T-helper 1 cell treated with Interleukin-12 subunit alpha and Interleukin-12 subunit beta and Interleukin-4 antibody, amounts not matched to agents 30 μg/mL and 1 μg/mL, for 36 hours (primary cell): Measurements from ENCODE around the gene LIN7A.

Experiments used
- H3K27ac Mint-ChIP-seq: one replicate; pipeline ENCODE4 v1.8.0; 2021; ENCODE audit warnings: mild to moderate bottlenecking, mixed read lengths
- H3K27me3 Mint-ChIP-seq: one replicate; pipeline ENCODE4 v1.8.0; 2021; ENCODE audit warnings: low read depth, mixed read lengths
- H3K36me3 Mint-ChIP-seq: one replicate; pipeline ENCODE4 v1.8.0; 2021; ENCODE audit warnings: low read depth, mixed read lengths
- H3K4me1 Mint-ChIP-seq: one replicate; pipeline ENCODE4 v1.8.0; 2021; ENCODE audit warnings: low read depth, mixed read lengths
- H3K4me3 Mint-ChIP-seq: one replicate; pipeline ENCODE4 v1.8.0; 2021; ENCODE audit warnings: mild to moderate bottlenecking, moderate library complexity, mixed read lengths
- H3K9me3 Mint-ChIP-seq: one replicate; pipeline ENCODE4 v1.8.0; 2021; ENCODE audit warnings: mixed read lengths

The LIN7A gene

GRCh38 chr12:80752464-80752863 is 185.3 kb downstream of the LIN7A start:
- Mint-ChIP-seq H3K27ac (no peak overlapping the region), H3K9me3 (no peaks in the 10 kb centered on the region), H3K4me3 (no peak overlapping the region), H3K27me3 (no peaks in the 10 kb centered on the region), H3K4me1 (no peaks in the 10 kb centered on the region), H3K36me3 (no peaks in the 10 kb centered on the region)

- Mint-ChIP-seq H3K4me1 (no peaks in the 10 kb centered on the region), H3K36me3 (no peaks in the 10 kb centered on the region), H3K9me3 (no peaks in the 10 kb centered on the region), H3K27ac (no peak overlapping the region), H3K27me3 (no peaks in the 10 kb centered on the region), H3K4me3 (no peak overlapping the region)
Measured at GRCh38 chr12:80749456-80749855, 188.3 kb downstream of the LIN7A start.

- no peaks in the 10 kb centered on the region for H3K27me3 Mint-ChIP-seq
- no peaks in the 10 kb centered on the region for H3K9me3 Mint-ChIP-seq
- no peak overlapping the region for H3K4me3 Mint-ChIP-seq
- no peak overlapping the region for H3K27ac Mint-ChIP-seq
- H3K36me3 Mint-ChIP-seq: no peaks in the 10 kb centered on the region
- no peaks in the 10 kb centered on the region for H3K4me1 Mint-ChIP-seq
Measured at GRCh38 chr12:80747800-80748199, 189.9 kb downstream of the LIN7A start.

GRCh38 chr12:80745851-80746505 is 191.8 kb downstream of the LIN7A start:
- Mint-ChIP-seq H3K9me3 (no peaks in the 10 kb centered on the region), H3K27me3 (no peaks in the 10 kb centered on the region), H3K36me3 (no peaks in the 10 kb centered on the region), H3K4me1 (no peaks in the 10 kb centered on the region), H3K4me3 (no peak overlapping the region), H3K27ac (no peak overlapping the region)
